SHP77 treated with DMSO at 0.1 percent for 48 hours (cell line): Measurements from ENCODE around the gene TMEM95.
A peak's percentile ranks its signal among the peaks of the same experiment; 100 is the strongest.

Experiments used
- DNase-seq: peaks from one replicate; lab custom pipeline; 2025; lab: John Stamatoyannopoulos, UW

The TMEM95 gene

DNA sequence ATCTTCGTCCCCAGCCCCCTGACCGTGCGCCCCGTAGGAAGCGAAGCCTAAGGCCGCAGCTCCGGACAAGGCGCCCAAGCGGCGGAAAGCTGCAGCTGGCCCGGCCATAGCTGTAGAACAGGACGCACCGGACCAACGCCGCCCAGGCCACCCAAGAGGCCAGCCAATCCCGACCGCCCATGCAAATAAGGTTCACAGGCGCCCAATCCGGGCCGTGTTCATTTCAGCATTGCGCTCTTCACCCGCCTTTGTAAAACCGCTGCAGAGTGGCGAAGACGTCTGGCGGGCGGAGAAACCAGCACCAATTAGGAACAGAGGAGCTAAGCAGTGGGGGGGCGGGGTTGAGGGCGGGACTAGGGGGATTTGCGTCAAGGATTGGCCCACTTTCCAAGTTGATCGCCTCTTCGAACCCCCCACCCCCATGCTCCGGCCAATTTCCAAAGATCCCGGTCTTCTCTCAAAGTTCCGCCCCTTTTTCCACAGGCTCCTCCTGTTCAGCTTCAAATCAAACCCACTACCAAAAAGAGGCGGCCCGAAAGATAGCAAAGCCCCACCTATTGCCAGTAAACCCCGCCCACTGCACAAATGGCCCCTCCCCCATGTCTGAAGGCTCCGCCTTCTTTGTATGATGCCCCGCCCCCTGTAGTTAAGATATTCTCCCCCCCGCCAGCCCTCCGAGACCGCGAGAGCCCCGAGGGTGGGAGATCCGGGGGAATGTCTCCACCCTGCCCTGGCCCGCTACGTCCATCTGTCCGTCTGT lies 49.2 kb downstream of the TMEM95 start, which contains the start of gene TMEM256:
Gene TMEM256 (minus strand): TSS at position 121 of the 760 bp plus-strand sequence. CDS start 13 bp downstream, at position 108.
- DNase-seq: peak; percentile 100

DNA sequence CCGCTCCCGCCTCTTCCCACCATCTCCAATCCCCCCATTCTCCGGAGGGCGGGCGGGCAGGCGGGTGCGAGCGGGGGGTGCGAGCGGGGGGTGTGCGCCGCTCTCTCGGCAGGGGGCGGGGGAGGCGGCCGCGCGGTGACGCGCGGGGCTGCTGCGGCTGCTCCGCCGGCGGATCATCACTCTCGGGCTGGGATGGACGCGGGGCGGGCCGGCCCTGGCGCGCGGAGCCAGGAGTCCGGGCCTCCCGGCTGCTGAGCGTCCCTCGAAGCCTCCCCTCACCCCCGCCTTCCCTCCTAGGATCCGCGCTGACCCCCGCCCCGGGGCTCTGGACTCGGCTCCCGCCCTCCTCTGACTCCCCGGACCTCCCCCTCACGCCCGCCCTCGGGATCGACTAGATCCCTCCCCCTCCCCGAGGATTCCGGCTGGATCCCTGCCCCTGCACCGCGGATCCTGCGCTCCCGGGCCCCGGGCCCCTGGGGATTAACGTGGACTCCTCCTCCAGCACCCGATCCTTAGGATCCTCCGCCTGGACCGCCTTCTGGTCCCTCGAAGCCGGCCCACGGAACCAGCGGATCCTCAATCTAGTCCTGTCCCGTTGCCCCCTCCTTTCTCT lies 49.9 kb downstream of the TMEM95 start:
- no peak for DNase-seq

DNA sequence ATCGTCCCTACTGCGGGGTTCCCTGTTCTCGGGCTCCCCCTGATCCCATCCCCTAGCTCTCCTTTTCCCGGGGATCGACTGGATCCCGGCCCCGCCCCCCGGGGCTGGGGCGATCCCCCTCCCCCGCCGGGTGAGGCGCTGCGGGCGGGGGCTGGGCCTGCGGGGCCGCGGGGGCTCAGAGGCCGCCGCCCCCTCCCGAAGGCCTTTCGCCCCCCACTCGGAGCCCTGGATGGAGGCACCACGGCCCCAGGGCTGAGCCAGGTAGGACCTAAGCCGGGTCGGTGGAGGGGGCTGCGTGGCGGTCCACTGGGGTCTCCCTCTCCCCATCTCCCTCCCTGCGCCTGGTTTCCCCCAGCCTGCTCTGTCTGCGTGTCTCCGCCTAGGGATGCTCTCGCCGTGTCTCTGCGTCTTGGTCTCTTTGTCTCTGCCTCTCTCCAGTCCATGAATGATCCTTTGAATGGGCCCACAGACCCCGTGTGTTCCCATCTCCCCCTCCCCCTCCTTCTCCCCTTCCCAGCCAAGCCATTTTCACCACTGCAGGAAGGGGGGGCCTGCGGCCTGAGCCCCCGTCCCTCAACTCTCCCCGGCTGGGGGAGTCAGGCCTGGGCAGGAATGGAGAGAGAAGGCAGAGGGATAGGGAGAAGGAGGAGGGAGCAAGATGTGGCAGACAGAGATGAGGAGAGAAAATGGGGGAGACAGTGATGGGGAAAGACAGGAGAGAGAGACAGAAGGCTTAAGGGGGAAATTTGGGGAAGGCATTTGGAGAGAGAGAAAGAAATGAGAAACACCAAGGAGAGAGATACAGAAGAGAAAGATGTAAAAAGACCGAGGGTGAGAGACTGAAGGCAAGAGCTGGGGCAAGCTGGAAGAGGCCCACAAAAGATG lies 50.6 kb downstream of the TMEM95 start:
- DNase-seq: no peak

DNA sequence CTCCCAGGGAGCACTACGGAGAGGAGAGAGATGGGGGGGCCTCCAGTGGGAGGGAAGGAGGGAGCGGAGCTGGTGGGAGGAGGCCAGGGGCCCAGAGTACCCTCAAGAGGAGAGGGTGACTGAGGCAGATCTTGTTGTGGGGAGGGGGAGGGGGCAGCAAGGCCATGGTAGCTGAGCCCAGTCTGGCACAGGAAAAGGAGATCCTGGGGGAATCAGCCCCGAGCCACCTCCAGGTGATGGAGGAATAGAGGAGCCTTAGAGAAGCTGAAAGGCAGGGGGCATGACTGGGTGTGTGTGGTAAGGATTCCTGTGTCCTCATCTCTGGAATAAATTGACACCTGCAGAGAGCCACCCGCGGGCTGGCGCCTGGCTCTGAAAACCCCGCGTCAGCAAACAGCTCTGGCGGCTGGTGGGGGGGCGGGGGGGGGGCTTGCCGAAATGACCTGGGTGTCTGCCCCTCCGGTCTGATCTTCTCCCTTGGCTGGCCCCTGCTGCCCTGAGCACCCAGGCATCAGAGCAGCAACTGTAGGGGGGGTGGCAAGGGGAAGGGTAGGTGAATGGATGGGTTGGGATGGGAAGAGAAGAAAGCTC lies 51.4 kb downstream of the TMEM95 start:
- DNase-seq: no peak
